GM19438 (cell line): Measurements from ENCODE around the gene SH3GL3.

ENCODE experiments used
- ATAC-seq: cut with Tn5 transposase; IDR thresholded peaks from one replicate; pipeline ENCODE4 v1.9.1; 2021; ENCODE audit warnings: low read depth; ENCODE audit not compliant: unreplicated experiment

Gene SH3GL3

DNA sequence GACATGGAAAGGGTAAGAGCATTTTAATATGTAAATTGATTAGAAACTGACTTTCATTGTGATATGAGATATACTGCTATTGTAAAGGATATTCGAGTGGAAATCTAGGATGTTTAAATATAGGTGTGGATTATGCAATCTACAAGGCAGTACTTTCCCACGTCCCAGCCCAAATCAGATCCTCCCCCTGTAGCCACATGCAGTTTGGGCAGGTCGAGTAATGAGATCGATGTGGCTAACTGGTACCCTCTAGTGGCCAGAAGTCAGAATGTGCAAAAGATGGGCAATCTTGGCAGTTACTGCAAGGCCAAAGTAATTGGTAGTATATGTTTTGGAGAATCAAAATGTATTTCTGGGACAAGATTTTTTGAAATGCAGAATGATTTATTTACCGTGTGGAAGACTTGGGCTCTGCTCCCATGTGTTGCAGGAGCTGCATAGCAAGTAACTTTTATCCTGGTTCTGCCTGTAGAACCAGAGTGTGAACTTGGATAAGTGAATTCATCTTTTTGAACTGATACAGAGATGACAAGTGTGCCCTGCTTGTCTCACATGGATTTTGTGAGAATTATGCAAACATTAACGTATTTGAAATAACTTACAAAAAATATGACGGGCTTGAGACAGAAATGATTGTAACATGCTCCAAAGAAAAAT is 112.3 kb downstream of the SH3GL3 start:
- ATAC-seq = no peak

DNA sequence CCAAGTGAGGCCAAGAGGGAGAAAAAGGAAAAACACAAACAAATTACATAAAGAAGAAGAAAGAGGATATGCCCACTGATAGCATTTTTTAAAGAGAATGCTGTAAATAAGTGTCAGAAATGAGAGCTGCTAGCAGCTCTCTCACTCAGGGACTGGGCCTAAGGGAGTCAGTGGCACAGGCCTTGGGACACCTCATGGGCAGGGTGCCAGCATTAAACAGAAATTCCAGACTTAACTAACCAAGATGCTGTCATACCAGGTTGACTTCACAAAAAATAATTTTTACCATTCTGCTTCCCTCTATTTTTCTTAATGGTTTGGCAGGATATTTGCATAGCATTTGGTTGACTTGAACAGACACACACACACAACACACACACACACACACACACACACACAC is 114.5 kb downstream of the SH3GL3 start:
- no peak for ATAC-seq

DNA sequence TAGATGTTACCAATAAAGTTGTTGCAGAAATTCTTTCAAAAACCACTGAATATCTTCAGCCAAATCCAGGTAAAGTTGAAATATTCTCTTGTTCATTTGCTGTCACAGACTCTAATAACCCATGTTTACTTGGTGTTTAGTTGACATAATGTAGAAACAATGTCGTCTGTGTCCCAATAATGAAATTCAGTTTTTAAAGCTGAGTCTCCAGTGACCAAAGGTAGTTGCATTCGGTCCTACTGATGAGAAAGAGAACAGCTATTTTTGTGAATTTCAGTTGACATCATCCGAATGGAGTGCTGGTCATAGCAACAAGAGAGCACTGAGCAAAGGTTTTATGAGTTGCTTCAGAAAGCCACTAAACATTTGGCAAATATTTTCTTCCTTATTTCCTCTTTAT is 118.0 kb downstream of the SH3GL3 start:
- ATAC-seq = no peak

DNA sequence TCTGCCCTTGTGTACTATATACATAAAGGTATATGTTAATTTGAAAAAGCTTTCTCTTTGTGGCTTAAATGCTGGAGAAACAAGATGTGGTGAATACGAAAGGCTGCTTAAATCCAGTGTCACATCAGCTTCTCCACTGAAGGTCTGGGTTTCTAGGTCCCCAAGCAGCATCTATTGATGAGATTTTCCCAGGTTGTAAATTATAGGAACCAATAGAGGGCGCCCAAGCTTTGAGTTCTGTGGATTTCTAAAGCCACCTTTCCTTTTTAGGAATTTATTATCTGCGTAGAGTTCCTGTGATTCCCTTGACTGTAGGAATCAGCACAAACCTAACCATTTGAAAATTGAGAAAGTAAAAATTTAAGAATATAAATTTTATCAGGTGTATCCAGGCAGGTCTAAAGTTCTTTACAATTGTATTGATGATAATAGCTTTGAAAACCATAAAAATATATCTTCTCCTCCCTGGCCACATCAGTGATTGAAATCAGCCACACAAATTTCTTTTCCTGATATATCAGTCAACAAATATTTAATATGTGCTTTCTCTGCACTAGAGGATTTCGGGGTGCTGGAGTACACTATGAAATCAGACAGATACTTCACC is 118.5 kb downstream of the SH3GL3 start:
- no peak for ATAC-seq

DNA sequence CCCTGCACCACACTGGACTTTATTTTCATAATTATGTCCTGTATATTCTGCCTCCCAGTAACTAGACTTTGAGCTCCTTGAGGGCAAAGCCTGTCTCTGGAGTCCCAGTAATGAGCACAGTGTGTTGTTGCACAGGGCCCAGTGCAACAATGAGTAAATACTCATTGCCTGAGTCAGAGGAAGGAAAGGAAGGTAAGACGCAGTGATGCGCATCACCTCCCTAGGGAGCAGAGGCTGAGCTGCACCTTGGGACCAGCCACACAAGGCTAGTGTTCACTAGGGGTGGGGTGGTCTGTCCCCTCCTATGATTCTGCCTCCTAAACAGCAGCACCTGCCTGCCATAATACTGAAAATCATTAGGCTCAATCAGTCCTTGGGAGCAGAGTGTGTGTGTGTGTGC is 120.2 kb downstream of the SH3GL3 start:
- no peak for ATAC-seq

DNA sequence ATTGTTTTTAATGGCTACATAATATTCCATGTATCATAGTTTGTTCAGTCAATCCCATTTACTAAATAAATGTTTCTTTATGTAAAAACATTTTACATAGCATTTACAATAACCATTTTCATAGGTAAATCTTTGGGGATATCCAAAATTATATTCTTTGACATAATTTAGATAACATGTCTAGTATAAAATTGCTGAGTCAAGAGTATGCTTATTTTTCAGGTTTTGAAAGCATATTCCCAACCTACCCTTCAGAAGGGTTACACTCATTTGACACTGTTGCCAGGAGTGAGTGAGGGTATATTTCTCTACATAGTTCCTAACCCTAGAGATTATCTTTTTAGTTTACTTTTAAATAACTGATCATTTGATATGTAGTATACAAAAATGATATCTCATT is 122.2 kb downstream of the SH3GL3 start:
- no peak for ATAC-seq

DNA sequence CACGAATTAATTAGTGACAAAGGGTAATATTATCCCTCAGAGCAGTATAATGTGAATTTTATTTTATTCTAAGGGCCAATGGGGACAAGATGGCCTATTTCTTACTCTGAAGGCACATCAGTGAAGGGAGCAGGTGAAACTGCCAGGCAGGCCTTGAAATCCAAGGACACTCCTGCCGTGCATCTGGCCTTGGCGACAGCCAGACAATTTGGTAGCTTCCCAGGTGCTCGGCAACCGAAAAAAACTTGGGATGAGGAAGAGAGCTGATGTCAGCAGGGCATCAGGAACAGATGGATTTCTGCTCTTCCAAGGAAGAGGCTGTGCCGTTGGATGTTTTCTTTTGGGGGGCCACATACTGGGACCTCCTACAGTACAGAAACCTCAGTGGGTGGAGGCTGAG is 123.6 kb downstream of the SH3GL3 start:
- ATAC-seq = no peak

DNA sequence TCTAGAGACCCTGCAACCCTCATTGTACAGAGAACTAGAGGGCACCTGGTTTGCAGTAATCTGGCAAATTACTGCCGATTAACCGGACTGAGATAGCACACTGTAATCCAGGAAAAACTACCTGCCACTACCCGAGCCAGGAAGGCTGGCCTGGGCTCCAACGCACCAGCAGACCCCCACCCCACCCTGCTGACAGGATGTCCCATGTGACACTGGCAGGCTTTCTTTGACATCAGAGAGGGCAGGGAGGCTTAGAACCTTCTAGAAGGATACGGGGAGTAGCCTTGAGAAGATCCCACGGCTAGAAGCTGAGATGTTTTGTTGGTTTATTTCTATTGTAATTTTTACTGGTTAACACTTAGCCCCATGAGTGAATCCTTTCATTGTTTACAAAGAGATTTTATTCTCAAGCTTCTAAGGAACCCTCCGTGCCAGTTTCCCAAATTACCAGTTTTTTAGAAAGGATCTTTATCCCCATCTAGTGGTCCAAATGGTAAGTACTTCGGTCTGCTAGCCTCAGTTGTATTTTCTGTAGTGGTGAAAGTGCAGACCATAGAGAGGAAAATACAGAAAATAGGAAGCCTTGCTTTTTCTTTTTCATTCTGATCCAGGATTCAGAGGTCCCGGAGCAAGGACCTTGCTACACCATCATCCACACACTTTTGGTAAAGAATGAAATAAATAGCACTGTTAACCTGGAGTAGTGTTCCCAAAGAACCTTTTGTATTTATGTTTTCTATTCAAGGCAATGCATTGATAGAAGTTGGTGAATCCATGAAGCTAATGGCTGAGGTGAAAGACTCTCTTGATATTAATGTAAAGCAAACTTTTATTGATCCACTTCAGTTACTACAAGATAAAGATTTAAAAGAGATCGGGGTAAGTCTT is 124.9 kb downstream of the SH3GL3 start:
- no peak for ATAC-seq

DNA sequence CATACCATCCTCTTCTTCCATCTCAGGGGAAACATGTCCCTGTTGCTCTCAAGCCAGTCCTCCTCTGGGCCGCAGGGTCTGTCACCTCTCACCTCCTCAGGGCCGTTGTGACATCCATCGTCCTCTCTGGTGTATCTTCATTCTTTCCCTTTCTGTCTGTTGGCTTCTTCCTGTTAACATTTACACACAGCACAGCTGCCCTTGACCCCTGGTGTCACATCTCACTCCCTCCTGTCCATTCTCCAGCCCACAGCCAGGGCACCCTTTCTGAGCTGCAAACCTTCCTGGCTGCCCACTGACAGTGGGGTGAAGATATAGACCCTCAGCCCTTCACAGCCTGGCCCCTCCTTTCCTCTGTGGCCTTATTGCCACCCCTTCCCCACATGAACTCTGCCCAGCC is 127.2 kb downstream of the SH3GL3 start:
- no peak for ATAC-seq

DNA sequence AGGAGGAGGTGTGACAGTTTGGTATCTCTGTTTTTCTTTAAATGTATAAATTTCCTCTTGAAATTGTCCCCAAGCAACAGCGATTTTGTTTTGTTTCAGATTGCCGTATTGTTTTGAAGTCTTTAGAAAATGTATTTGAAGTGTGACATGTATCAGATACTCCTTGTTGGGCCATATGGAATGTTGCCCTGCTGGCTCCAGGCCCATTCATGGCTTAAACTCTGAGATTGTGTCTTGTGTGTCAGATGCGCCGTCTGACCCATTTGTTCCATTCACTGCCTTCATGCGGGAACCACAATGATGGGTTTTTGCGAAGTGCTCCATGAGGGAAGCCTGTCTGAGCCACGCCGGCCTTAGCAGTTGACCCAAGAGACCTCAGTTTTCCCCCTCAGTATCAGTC is 131.6 kb downstream of the SH3GL3 start:
- ATAC-seq = no peak

DNA sequence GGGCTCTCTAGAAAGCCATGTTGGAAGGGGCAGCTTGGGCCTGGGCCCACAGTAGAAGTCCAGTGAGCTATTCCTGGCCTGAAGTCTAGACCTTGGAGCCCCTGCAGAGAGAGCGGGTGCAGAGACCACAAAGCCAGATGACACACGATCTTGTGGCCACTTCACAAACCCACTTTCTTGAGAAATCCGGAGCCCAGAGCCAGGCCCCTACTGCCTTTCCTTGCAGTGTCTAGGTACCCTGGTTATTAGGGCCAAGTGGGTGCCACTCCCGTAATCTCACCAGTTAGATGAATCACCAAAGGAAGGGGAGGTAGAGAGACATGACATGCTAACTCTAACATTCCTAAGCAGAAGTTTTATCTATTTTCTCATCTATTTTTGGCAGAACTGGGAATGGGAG is 134.2 kb downstream of the SH3GL3 start:
- no peak for ATAC-seq

DNA sequence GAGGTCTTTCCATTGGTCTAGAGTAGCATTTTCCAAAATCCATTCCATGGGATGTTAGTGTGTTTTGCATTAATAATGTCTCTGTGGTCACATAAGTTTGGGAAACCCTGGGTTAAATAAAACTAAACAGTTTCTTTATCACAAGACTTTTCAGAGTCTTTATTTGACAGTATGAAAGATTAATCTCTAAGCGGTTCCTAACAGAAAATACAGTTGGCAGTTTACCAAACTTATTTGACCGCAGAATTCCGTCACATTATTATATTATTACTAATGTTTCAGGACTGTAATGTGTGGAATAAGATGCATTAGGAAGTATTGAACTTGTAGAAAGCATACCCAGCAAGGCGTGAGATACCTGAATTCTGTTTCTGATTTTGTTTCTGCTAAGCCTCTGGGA is 135.2 kb downstream of the SH3GL3 start:
- no peak for ATAC-seq

DNA sequence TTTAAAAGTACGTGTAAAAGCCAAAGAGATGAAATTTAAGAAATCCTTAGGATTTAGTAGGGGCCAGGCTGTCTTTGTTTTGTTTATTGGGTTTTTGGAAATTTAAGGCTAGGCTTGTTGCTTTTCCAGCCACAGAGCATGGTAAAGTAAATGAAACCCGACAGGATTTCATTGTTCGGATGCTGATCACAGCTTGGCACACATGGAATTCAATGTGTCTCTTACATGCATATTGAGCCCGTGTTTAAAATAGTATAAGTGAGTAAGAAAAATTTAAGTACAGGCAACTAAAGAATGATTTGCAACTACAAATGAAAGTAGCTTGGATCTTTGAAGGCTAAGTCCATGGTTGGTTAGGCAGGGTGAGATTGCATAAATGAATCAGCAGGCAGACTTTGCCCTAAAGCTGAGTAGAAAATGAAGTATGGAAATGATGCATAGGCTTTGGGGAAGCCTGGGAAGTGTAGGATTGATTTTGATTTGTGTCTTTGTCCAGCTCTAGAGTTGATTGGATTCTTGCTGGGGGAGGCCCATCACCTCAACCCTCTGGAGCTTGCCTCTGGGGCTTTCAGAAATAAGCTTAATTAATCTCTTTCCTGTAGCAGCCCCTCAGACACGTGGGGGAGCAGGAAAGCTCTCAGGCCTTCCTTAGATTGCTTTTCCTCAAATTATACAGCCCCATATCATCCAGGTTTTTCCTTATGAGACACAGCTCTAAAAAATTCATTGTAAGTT is 138.6 kb downstream of the SH3GL3 start:
- no peak for ATAC-seq

DNA sequence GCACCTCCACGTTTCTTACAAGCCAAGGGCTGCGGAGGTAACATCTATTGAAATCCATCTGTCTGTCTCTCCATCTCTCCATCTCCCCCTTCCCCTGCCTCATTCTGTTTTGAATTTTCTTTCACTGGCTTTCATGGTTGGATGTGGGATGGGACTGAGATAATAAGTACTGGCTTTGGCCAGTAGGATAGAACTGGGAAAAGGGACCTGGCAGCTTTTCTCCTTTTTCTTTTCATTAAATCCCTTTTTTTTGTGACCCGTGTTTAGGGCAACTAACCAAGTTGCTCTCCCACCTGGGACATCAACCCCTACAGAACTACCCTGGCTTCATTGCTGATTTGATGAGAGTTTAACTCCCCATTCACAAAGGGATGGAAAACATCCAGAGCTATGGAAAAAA is 139.9 kb downstream of the SH3GL3 start:
- no peak for ATAC-seq

DNA sequence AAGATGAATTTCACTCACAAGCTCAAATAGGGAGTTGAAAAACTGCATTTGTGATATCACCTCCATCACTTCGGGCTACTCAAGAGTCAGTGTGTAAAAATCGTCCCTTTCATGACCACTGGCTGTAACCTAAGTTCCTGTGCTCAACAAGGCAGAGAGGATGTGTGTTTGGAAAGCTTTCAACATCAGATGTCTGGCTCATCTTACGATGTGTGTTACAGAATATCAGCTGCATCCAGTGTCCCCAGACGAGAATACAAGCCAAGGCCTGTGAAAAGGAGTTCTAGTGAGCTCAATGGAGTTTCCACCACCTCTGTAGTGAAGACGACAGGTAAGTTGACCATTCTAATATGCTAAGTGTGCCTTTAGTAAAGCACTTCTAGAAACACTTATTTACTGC is 141.3 kb downstream of the SH3GL3 start:
- no peak for ATAC-seq

DNA sequence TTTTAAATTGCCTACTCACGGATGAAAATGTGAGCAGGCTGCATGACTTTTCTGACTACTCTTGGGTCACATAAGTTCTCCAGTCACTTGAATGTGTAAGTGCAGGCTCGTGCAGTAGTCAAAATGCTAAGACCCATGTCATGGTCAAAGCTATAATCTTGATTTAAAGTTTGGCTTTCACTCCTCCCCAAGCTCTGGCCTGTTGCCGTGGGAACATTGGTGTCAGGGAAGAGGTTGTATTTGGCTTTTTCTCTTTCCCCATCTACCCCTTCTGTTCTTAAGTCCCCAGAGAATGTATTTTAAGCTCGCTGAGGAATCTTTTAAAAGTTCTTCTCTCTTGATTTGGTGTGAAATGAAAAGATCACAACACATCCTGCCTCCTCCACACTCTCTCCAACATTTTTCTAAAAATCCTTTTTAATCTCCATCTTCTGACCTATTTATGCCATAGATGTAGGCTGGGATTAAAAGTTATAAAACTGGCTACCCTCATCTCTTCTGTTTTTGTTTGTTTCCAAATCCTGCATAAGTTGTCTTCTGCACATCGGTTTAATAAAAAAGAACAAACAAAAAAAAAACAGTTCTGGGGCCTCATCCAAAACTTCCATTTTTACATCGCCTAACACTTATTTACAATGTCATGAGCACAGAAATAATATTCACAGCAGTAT is 145.4 kb downstream of the SH3GL3 start:
- no peak for ATAC-seq

DNA sequence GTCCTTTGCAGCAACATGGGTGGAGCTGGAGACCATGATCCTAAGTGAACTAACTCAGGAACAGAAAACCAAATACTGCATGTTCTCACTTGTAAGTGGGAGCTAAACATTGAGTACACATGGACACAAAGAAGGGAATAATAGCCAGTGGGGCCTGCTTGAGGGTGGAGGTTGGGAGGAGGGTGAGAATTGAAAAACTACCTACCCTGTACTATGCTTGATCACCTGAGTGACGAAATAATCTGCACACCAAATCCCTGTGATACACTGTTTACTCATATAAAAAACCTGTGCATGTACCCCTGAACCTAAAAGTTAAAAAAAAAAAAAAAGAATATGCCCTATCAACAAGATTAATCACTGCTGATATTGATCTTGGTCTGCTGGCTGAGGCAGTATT is 148.1 kb downstream of the SH3GL3 start:
- ATAC-seq = no peak

DNA sequence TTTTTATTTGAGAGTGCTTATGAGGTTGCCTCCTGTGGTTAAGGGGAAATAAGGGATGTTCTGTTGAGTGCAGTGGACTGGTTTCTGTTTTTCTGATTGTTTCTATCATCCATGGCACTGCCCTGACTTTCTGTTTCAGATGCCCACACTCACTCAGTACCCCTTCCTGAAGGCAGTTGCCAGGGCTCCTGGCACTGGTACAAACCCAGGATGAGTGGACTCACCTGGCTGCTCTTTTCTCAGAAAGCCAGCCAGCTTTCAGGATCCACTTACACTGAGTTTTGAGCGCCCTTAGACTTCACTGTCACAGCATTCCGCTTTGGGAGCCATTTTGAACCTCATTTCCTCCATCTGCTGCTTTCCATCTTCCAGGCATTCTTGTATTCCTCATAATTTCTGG is 150.9 kb downstream of the SH3GL3 start:
- no peak for ATAC-seq

DNA sequence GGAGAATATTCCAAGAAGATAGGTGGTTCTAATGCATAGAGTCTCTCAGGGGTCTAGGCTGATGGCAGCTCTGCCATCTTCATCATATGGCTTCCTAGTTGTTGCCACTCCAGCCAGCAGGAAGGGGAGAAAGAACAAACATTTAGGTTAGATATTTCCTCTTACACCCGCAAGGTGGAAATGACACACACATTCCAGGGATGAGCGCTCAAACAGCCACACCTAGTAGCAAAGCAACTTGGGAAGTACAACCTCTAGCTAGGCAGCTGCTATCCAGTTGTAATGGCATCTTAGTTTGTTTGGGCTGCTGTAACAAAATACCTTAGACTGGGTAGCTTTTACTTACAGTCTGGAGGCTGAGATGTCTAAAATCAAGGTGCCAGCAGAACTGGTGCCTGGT is 154.9 kb downstream of the SH3GL3 start:
- ATAC-seq = no peak

DNA sequence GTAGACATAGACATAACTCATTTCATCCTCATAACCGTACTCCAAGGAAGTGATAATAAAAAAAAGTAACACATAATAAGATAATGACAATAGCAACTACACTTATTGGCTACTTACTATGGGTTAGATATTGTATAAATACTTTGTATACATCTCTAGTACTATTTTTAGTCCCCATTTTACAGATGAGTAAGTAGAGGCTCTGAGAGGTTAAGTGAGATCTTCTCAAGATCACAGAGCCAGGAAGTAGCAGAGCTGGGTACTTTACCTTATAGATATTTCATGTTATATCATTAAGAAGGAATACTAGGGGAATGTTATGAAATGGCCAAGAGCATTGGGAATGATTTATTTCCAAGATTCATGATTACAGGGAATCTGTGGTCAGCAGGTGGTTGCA is 157.4 kb downstream of the SH3GL3 start:
- no peak for ATAC-seq
